HEK293 (cell line): ENCODE data around the gene PRKCA.
"Not testable (repeated sequence)": the region's sequence is repeated elsewhere in the genome, so short reads cannot be mapped to it uniquely, and the experiment has no call there.

Source experiments
- SP3 ChIP-seq: fragments of 450-650 bp; formaldehyde crosslinking; IDR thresholded peaks from 2 replicates; pipeline ENCODE4 v1.5.1; 2016; ENCODE audit warnings: missing biosample characterization, missing genetic modification characterization
- ZSCAN30 ChIP-seq: fragments of 450-650 bp; IDR thresholded peaks from 2 replicates; pipeline ENCODE4 v1.5.1; 2018; ENCODE audit warnings: missing biosample characterization, mild to moderate bottlenecking, missing genetic modification characterization, moderate library complexity
- TF ChIP-seq, protein P1 (sequence below): fragments of 450-650 bp; formaldehyde crosslinking; IDR thresholded peaks from 2 replicates; pipeline ENCODE4 v1.5.1; 2016; ENCODE audit warnings: missing biosample characterization, missing genetic modification characterization
- TF ChIP-seq, protein P2 (sequence below): fragments of 450-650 bp; formaldehyde crosslinking; IDR thresholded peaks from 2 replicates; pipeline ENCODE4 v1.5.1; 2016; ENCODE audit warnings: missing biosample characterization, missing genetic modification characterization

GRCh38 chr17:66360961-66361565, 58.6 kb downstream of the PRKCA start:
- TF ChIP-seq ZSCAN30, SP3 (tag by site-specific recombination): not testable (repeated sequence)
- TF ChIP-seq, protein P1, sequence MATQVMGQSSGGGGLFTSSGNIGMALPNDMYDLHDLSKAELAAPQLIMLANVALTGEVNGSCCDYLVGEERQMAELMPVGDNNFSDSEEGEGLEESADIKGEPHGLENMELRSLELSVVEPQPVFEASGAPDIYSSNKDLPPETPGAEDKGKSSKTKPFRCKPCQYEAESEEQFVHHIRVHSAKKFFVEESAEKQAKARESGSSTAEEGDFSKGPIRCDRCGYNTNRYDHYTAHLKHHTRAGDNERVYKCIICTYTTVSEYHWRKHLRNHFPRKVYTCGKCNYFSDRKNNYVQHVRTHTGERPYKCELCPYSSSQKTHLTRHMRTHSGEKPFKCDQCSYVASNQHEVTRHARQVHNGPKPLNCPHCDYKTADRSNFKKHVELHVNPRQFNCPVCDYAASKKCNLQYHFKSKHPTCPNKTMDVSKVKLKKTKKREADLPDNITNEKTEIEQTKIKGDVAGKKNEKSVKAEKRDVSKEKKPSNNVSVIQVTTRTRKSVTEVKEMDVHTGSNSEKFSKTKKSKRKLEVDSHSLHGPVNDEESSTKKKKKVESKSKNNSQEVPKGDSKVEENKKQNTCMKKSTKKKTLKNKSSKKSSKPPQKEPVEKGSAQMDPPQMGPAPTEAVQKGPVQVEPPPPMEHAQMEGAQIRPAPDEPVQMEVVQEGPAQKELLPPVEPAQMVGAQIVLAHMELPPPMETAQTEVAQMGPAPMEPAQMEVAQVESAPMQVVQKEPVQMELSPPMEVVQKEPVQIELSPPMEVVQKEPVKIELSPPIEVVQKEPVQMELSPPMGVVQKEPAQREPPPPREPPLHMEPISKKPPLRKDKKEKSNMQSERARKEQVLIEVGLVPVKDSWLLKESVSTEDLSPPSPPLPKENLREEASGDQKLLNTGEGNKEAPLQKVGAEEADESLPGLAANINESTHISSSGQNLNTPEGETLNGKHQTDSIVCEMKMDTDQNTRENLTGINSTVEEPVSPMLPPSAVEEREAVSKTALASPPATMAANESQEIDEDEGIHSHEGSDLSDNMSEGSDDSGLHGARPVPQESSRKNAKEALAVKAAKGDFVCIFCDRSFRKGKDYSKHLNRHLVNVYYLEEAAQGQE (tag by site-specific recombination) = not testable (repeated sequence)
- TF ChIP-seq, protein P2, sequence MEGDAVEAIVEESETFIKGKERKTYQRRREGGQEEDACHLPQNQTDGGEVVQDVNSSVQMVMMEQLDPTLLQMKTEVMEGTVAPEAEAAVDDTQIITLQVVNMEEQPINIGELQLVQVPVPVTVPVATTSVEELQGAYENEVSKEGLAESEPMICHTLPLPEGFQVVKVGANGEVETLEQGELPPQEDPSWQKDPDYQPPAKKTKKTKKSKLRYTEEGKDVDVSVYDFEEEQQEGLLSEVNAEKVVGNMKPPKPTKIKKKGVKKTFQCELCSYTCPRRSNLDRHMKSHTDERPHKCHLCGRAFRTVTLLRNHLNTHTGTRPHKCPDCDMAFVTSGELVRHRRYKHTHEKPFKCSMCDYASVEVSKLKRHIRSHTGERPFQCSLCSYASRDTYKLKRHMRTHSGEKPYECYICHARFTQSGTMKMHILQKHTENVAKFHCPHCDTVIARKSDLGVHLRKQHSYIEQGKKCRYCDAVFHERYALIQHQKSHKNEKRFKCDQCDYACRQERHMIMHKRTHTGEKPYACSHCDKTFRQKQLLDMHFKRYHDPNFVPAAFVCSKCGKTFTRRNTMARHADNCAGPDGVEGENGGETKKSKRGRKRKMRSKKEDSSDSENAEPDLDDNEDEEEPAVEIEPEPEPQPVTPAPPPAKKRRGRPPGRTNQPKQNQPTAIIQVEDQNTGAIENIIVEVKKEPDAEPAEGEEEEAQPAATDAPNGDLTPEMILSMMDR (tag by site-specific recombination) = not testable (repeated sequence)
